Measurements from ENCODE around the gene AP2B1.

DNA sequence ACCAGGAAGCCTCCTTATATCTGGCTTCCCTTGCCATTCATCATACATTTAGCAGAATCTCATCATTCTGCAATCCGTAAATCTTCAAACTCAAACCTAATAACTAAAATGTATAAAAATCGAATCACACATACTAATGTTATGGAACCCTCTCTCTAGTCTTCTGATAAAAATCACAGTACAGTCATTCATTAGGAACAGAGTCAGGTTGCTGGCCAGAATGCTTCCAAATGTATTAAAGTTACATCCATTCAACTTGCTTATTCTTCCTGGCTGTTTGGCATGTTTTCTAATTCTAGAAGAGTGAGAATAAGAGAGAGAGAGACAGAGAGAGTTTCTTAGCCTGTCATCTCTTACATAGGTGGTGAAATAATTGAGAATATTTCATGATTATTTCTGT, 127.9 kb downstream of the AP2B1 start:
- TF ChIP-seq, protein P1, sequence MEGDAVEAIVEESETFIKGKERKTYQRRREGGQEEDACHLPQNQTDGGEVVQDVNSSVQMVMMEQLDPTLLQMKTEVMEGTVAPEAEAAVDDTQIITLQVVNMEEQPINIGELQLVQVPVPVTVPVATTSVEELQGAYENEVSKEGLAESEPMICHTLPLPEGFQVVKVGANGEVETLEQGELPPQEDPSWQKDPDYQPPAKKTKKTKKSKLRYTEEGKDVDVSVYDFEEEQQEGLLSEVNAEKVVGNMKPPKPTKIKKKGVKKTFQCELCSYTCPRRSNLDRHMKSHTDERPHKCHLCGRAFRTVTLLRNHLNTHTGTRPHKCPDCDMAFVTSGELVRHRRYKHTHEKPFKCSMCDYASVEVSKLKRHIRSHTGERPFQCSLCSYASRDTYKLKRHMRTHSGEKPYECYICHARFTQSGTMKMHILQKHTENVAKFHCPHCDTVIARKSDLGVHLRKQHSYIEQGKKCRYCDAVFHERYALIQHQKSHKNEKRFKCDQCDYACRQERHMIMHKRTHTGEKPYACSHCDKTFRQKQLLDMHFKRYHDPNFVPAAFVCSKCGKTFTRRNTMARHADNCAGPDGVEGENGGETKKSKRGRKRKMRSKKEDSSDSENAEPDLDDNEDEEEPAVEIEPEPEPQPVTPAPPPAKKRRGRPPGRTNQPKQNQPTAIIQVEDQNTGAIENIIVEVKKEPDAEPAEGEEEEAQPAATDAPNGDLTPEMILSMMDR (IDR thresholded peaks at IDR 0.05): no peak
- no peak for TF ChIP-seq POLR2A (IDR thresholded peaks at IDR 0.05)

Measured in body of pancreas (tissue), 4 donors.